PC-9 (cell line): ENCODE results near the gene RPL15. TPM values are rescaled to one million over a fixed set of nuclear protein-coding genes. Genes with fewer than 3 reads are reported as not detected.
A peak's percentile ranks its signal among the peaks of the same experiment; 100 is the strongest.
"Not testable (repeated sequence)": the region's sequence is repeated elsewhere in the genome, so short reads cannot be mapped to it uniquely, and the experiment has no call there.

Experiments used
- BruUV-seq: library from RNA; stranded (reverse); fragments of 400-500 nt; replicated peaks from 2 replicates; lab custom pipeline; 2021; lab: Mats Ljungman, UMichigan
- CTCF ChIA-PET: fragments of 300-600 bp; sonication (Branson Sonifier 250); formaldehyde crosslinking; loops from one replicate; lab custom pipeline; 2022; ENCODE audit warnings: antibody characterized with exemption; lab: Charles Lee
- POLR2A ChIA-PET: fragments of 300-600 bp; sonication (Branson Sonifier 250); formaldehyde crosslinking; loops from one replicate; lab custom pipeline; 2022; ENCODE audit warnings: antibody characterized with exemption; ENCODE audit not compliant: unreplicated experiment; lab: Charles Lee
- DNase-seq, 2 experiments: peaks; one replicate each; pipeline versions ENCODE4 v3.0.0 to v3.0.0-alpha.2; 2015 to 2022; ENCODE audit warnings: mixed read lengths in 1 of 2
- H2AFZ ChIP-seq: fragments of 200-600 bp; sonication (generic); 2 replicates; pipeline ENCODE4 v1.8.1; 2017; ENCODE audit warnings: antibody characterized with exemption
- H3F3A ChIP-seq: fragments of 200-600 bp; sonication (generic); 2 replicates; pipeline ENCODE4 v1.8.1; 2017; ENCODE audit warnings: antibody characterized with exemption, mild to moderate bottlenecking, low read depth; ENCODE audit not compliant: insufficient read depth
- H3K27ac ChIP-seq: fragments of 200-600 bp; sonication (generic); 2 replicates; pipeline ENCODE4 v1.6.1; 2016; ENCODE audit warnings: mixed run types
- H3K27me3 ChIP-seq: fragments of 200-600 bp; sonication (generic); 2 replicates; pipeline ENCODE4 v1.6.1; 2016; ENCODE audit warnings: low read depth, mixed run types; ENCODE audit not compliant: insufficient read depth
- H3K36me3 ChIP-seq: fragments of 200-600 bp; sonication (generic); 2 replicates; pipeline ENCODE4 v1.6.1; 2016; ENCODE audit warnings: low read depth, mixed run types
- H3K4me1 ChIP-seq: fragments of 200-600 bp; sonication (generic); replicated peaks from 2 replicates; pipeline ENCODE4 v1.6.1; 2016; ENCODE audit warnings: mixed run types; ENCODE audit not compliant: insufficient read depth
- H3K4me2 ChIP-seq: fragments of 200-600 bp; sonication (generic); 2 replicates; pipeline ENCODE4 v1.6.1; 2017; ENCODE audit warnings: mixed run types
- H3K4me3 ChIP-seq: fragments of 200-600 bp; sonication (generic); 2 replicates; pipeline ENCODE4 v1.6.1; 2016; ENCODE audit warnings: mixed run types
- H3K79me2 ChIP-seq: fragments of 200-600 bp; sonication (generic); 2 replicates; pipeline ENCODE4 v1.6.1; 2017; ENCODE audit warnings: low read depth, mixed run types
- H3K9me2 ChIP-seq: fragments of 200-600 bp; sonication (generic); 2 replicates; pipeline ENCODE4 v1.8.1; 2017; ENCODE audit warnings: mild to moderate bottlenecking; ENCODE audit not compliant: insufficient read depth
- H3K9me3 ChIP-seq: fragments of 200-600 bp; sonication (generic); 2 replicates; pipeline ENCODE4 v1.8.1; 2016; ENCODE audit warnings: low read depth; ENCODE audit not compliant: insufficient read depth
- H4K20me1 ChIP-seq: fragments of 200-600 bp; sonication (generic); 2 replicates; pipeline ENCODE4 v1.8.1; 2017; ENCODE audit not compliant: insufficient read depth
- CTCF ChIP-seq: fragments of 200-600 bp; sonication (generic); conservative IDR thresholded peaks from 2 replicates; pipeline ENCODE4 v1.6.1; 2017; ENCODE audit warnings: mixed run types, antibody characterized with exemption, mild to moderate bottlenecking, moderate library complexity
- EZH2 ChIP-seq: fragments of 200-600 bp; sonication (generic); IDR thresholded peaks from 2 replicates; pipeline ENCODE4 v1.8.0; 2017; ENCODE audit warnings: antibody characterized with exemption, low read depth
- intact Hi-C: fragments of 100-400 bp; cut with micrococcal nuclease; formaldehyde crosslinking; loops from one replicate; pipeline ENCODE4 v1.10.0; 2022; ENCODE audit not compliant: unreplicated experiment
- total RNA-seq: library from RNA; stranded (reverse); gene quantifications from 2 replicates; pipeline ENCODE4 v1.2.3, GENCODE V29; 2021

Gene RPL15
- total RNA-seq, 1 experiment from 2014 or later = 1,784 TPM

- Histone ChIP-seq H3F3A (peaks cover 60% of the 10 kb centered on the region), H3K4me2 (peak overlapping the region; percentile 97), H4K20me1 (peaks cover 34% of the 10 kb centered on the region), H3K4me3 (peak overlapping the region; percentile 91), H3K27ac (peak overlapping the region; percentile 84), H3K4me1 (peaks cover 48% of the 10 kb centered on the region), H3K36me3 (peaks cover 36% of the 10 kb centered on the region), H3K79me2 (peaks cover 72% of the 10 kb centered on the region)
- CTCF ChIA-PET, H2AFZ ChIP-seq, DNase-seq, H3K27me3 ChIP-seq, H3K9me2 ChIP-seq, H3K9me3 ChIP-seq, BruUV-seq: not testable (repeated sequence)
- POLR2A ChIA-PET = interaction anchor here (0.6 kb wide), 1 partner anchor 900 kb away, joined by 4 read pairs; no protein-coding TSS in a partner anchor
- intact Hi-C loops = loop anchor here (10.0 kb wide), 1 partner anchor 316 kb away; no protein-coding TSS in a partner anchor
Measured at GRCh38 chr3:23918331-23918730, 1.4 kb downstream of the RPL15 start.

GRCh38 chr3:23919628-23920027 lies 2.7 kb downstream of the RPL15 start:
- BruUV-seq = no TSS peak
- H3K9me3 ChIP-seq = no peaks in the 10 kb centered on the region
- H3K79me2 ChIP-seq = peaks cover 59% of the 10 kb centered on the region

DNA sequence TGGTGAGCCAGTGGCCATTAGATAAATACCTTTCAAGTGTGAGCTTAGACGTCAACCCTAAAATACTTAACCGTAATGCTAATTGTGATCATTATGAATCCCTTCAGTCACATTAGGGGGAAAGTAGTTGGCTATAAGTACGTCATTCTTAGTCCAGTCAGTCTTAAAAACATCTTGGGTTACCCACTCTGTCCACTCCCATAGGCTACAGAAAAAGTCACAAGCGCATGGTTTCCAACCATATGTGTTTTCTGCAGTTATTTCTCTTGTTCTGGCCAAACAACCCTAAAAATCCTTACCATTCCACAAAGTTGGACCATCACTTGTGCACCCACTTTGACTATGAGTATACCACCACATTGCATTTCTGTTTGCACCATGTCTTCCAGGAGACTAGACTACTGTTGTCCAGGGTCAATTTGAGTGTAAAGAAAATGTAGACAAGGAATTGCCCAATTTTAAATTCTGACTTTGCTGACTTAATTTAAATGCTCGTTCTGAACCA lies 3.3 kb downstream of the RPL15 start:
- TF ChIP-seq EZH2 (no peak), CTCF (no peak)
- Histone ChIP-seq H2AFZ (no peak overlapping the region), H3K27me3 (no peaks in the 10 kb centered on the region), H3K4me2 (peak overlapping the region; percentile 97), H3F3A (peaks cover 63% of the 10 kb centered on the region), H3K79me2 (peaks cover 53% of the 10 kb centered on the region), H4K20me1 (peaks cover 34% of the 10 kb centered on the region), H3K36me3 (peaks cover 31% of the 10 kb centered on the region), H3K9me3 (no peaks in the 10 kb centered on the region), H3K9me2 (no peaks in the 10 kb centered on the region; the same call in 1 of the 2 replicates), H3K27ac (peak overlapping the region; percentile 33; the same call in 1 of the 2 replicates), H3K4me3 (peak overlapping the region; percentile 91; the same call in 1 of the 2 replicates), H3K4me1 (peaks cover 30% of the 10 kb centered on the region)
- no TSS peak for BruUV-seq
- no peak for DNase-seq
- POLR2A ChIA-PET = interaction anchor here (0.6 kb wide), 1 partner anchor 26 kb away, joined by 3 read pairs; no protein-coding TSS in a partner anchor
- CTCF ChIA-PET = interaction anchor here (0.6 kb wide), 2 partner anchors 541 to 749 kb away, joined by 3 to 6 read pairs; no protein-coding TSS in a partner anchor
- intact Hi-C loops = no loop called here

More at GRCh38 chr3:23919628-23920027, 2.7 kb downstream of the RPL15 start:
- TF ChIP-seq CTCF (no peak), EZH2 (no peak)
- H3K27me3 ChIP-seq = no peaks in the 10 kb centered on the region
- H3F3A ChIP-seq = peaks cover 63% of the 10 kb centered on the region
- H3K27ac ChIP-seq = no peak overlapping the region
- peaks cover 35% of the 10 kb centered on the region for H3K4me1 ChIP-seq
- intact Hi-C loops = loop anchor here (10.0 kb wide), 1 partner anchor 315 kb away; no protein-coding TSS in a partner anchor
- peak overlapping the region; percentile 91; the same call in 1 of the 2 replicates for H3K4me3 ChIP-seq
- ChIA-PET POLR2A (interaction anchor here (0.6 kb wide), 1 partner anchor 27 kb away, joined by 3 read pairs; no protein-coding TSS in a partner anchor), CTCF (interaction anchor here (0.6 kb wide), 2 partner anchors 540 to 748 kb away, joined by 3 to 6 read pairs; no protein-coding TSS in a partner anchor)
- H4K20me1 ChIP-seq = peaks cover 34% of the 10 kb centered on the region
- H3K36me3 ChIP-seq = peaks cover 31% of the 10 kb centered on the region
- DNase-seq = no peak
- peak overlapping the region; percentile 97 for H3K4me2 ChIP-seq
- H3K9me2 ChIP-seq = no peaks in the 10 kb centered on the region; the same call in 1 of the 2 replicates
- H2AFZ ChIP-seq = no peak overlapping the region
